Esophagus squamous epithelium (tissue), 5 donors: Measurements from ENCODE around the gene PCNT. TPM values are rescaled to one million over a fixed set of nuclear protein-coding genes. Genes with fewer than 3 reads are reported as not detected.
A peak's percentile ranks its signal among the peaks of the same experiment; 100 is the strongest.

Experiments used
- DNase-seq: peaks from one replicate; lab custom pipeline; 2025; lab: John Stamatoyannopoulos, UW
- H3K27ac ChIP-seq, 4 donors: fragments of 200-600 bp; sonication (generic); one replicate each; pipeline ENCODE4 v1.5.1; 2016 to 2019; ENCODE audit warnings: mild to moderate bottlenecking in 1 of 4
- H3K27me3 ChIP-seq, 4 donors: fragments of 200-600 bp; sonication (generic); 1 replicate in 3 of 4; 2 replicates in 1 of 4; pipeline versions ENCODE4 v1.5.1 to v1.6.0; 2017 to 2021; ENCODE audit warnings: antibody characterized with exemption in 1 of 4
- H3K36me3 ChIP-seq, 3 donors: fragments of 200-600 bp; sonication (generic); one replicate each; pipeline ENCODE4 v1.5.1; 2016 to 2019
- H3K4me1 ChIP-seq, 3 donors: fragments of 200-600 bp; sonication (generic); one replicate each; pipeline ENCODE4 v1.5.1; 2017 to 2019
- H3K4me3 ChIP-seq, 4 donors: fragments of 200-600 bp; sonication (generic); 1 replicate in 3 of 4; 2 replicates in 1 of 4; pipeline ENCODE4 v1.5.1; 2016 to 2019; ENCODE audit warnings: mild to moderate bottlenecking in 2 of 4, moderate library complexity in 1 of 4
- H3K9me3 ChIP-seq, 3 donors: fragments of 200-600 bp; sonication (generic); one replicate each; pipeline ENCODE4 v1.5.1; 2016 to 2019
- POLR2A ChIP-seq, 4 donors: fragments of 450-650 bp; IDR thresholded peaks; one replicate each; pipeline ENCODE4 v1.6.1; 2017; ENCODE audit warnings: antibody characterized with exemption in 4 of 4, mild to moderate bottlenecking in 4 of 4, moderate library complexity in 3 of 4
- WGBS, 2 donors: methylation state at CpG; one replicate each; pipeline ENCODE4 v1.1.5; 2018; 5-methylcytosine and 5-hydroxymethylcytosine counted together
- intact Hi-C: fragments of 100-400 bp; cut with DNase I; formaldehyde crosslinking; loops from one replicate; pipeline ENCODE4 v1.15.0; 2022
- total RNA-seq, 4 donors: library from RNA; depleted of rRNA; stranded (reverse); fragments of >200 nt; gene quantifications; one replicate each; pipeline ENCODE4 v1.1.0, GENCODE V29; 2016
- TF ChIP-seq, protein P1 (sequence below), 6 experiments: fragments of 450-650 bp in 4 of 6; fragments of 200-600 bp in 2 of 6; sonication (generic) in 2 of 6; IDR thresholded peaks; one replicate each; pipeline ENCODE4 v1.5.1; 2016 to 2019; ENCODE audit warnings: antibody characterized with exemption in 6 of 6, mild to moderate bottlenecking in 4 of 6, moderate library complexity in 4 of 6
- donor health status: DM: yes; HTN: yes; CAD: no.

Gene PCNT
- total RNA-seq, 4 donors from 2014 or later, result 26.8 to 38.7 (median 29.9) TPM

DNA sequence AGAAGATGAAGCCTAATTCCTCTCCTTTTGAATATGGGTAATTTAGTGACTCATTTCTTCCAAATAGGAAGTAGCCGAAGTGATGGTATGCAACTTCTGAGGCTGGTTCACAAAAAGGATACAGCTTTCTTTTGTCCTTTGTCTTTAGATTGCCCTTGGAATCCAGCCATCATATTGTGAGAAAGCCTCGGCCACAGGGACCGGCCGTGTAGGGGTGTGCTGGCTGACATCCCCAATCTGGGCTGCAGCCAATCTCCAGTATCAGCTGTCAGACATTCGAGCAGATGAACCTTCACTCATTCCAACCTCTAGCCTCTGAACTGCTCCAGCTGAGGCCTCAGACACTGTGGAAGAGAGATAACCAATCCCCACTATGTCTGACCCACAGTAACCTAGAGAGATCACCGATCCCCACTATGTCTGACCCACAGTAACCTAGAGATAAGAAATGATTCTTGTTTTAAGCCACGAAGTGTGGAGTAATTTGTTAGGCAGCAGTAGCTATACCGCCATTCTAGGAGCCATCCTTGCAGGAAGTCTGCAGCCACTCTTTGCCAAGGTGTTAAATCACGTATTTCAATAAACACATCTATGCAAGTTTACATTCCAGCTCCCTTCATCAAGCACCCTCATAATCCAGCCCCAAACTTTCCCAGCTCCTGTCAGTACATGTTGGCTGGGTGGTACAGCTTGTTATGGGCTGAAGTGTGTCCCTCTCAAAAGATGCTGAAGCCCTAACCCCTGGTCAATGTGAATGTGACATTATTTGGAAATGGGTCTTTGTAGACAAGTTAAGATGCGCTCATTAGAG lies 131.8 kb downstream of the PCNT start:
- Histone ChIP-seq H3K9me3 (no peaks in the 10 kb centered on the region), H3K36me3 (no peaks in the 10 kb centered on the region), H3K4me3 (no peak overlapping the region), H3K27me3 (no peaks in the 10 kb centered on the region), H3K27ac (peak overlapping the region; percentile 3 to 98 (median 30)), H3K4me1 (peaks cover 18 to 54% (median 36%) of the 10 kb centered on the region in 3 donors)
- intact Hi-C loops, result no loop called here
- TF ChIP-seq, protein P1, sequence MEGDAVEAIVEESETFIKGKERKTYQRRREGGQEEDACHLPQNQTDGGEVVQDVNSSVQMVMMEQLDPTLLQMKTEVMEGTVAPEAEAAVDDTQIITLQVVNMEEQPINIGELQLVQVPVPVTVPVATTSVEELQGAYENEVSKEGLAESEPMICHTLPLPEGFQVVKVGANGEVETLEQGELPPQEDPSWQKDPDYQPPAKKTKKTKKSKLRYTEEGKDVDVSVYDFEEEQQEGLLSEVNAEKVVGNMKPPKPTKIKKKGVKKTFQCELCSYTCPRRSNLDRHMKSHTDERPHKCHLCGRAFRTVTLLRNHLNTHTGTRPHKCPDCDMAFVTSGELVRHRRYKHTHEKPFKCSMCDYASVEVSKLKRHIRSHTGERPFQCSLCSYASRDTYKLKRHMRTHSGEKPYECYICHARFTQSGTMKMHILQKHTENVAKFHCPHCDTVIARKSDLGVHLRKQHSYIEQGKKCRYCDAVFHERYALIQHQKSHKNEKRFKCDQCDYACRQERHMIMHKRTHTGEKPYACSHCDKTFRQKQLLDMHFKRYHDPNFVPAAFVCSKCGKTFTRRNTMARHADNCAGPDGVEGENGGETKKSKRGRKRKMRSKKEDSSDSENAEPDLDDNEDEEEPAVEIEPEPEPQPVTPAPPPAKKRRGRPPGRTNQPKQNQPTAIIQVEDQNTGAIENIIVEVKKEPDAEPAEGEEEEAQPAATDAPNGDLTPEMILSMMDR (IDR thresholded peaks at IDR 0.05), result no peak
- TF ChIP-seq POLR2A (IDR thresholded peaks at IDR 0.05), result no peak
- WGBS, 2 donors, result 24 to 43% methylated on average over 9 of the region's 10 CpGs
- DNase-seq, result no peak

GRCh38 chr21:46456750-46457149 lies 132.8 kb downstream of the PCNT start:
- Histone ChIP-seq H3K27ac (peak overlapping the region; percentile 53 to 98 (median 96)), H3K4me1 (peaks cover 18 to 64% (median 36%) of the 10 kb centered on the region in 3 donors), H3K27me3 (no peaks in the 10 kb centered on the region), H3K36me3 (no peaks in the 10 kb centered on the region), H3K9me3 (no peaks in the 10 kb centered on the region), H3K4me3 (peak overlapping the region in 1 of 4 donors; percentile 99)
- intact Hi-C loops, result no loop called here
- TF ChIP-seq POLR2A (IDR thresholded peaks at IDR 0.05), result no peak
- TF ChIP-seq, protein P1 (IDR thresholded peaks at IDR 0.05), result no peak
- no peak for DNase-seq
- WGBS, 2 donors, result 49 to 72% methylated on average over 4 of the region's 4 CpGs

- Histone ChIP-seq H3K27ac (peak overlapping the region; percentile 95 to 98 (median 96)), H3K4me1 (peaks cover 18 to 74% (median 36%) of the 10 kb centered on the region in 3 donors), H3K4me3 (peak overlapping the region; percentile 69 to 100 (median 96)), H3K36me3 (no peaks in the 10 kb centered on the region), H3K9me3 (no peaks in the 10 kb centered on the region), H3K27me3 (no peaks in the 10 kb centered on the region)
- intact Hi-C loops, result no loop called here
- no peak for DNase-seq
- no peak for TF ChIP-seq POLR2A (IDR thresholded peaks at IDR 0.05)
- TF ChIP-seq, protein P1 (IDR thresholded peaks at IDR 0.05), result no peak
- WGBS, 2 donors, result 2% methylated on average over 4 to 22 of the region's 30 CpGs
These were observed 133.9 kb downstream of the PCNT start for GRCh38 chr21:46457801-46458314.

- intact Hi-C loops, result no loop called here
- no CpG with 5 or more reads among the region's 91 CpGs for WGBS, 2 donors
- peak; percentile 61 for DNase-seq
- H3K27ac ChIP-seq, result peak within 1 kb of the TSS; percentile 95 to 98 (median 96)
- no peaks in the 10 kb centered on the region for H3K27me3 ChIP-seq
- H3K4me1 ChIP-seq, result peaks cover 18 to 74% (median 36%) of the 10 kb centered on the region in 3 donors
- no peaks in the 10 kb centered on the region for H3K9me3 ChIP-seq
- peak within 1 kb of the TSS; percentile 69 to 100 (median 96) for H3K4me3 ChIP-seq
- TF ChIP-seq, protein P1 (IDR thresholded peaks at IDR 0.05), result peak in 2 of 6 experiments; percentile 5 to 18
- TF ChIP-seq POLR2A (IDR thresholded peaks at IDR 0.05), result peak in 3 of 4 donors; percentile 86 to 94 (median 87)
- peaks cover 0 to 1% (median 0%) of the 10 kb centered on the region in 3 donors for H3K36me3 ChIP-seq
These were observed 134.5 kb downstream of the PCNT start, which contains the start of gene DIP2A for GRCh38 chr21:46458315-46459023. Gene DIP2A (plus strand): TSS chr21:46458891. CDS start chr21:46459132, 241 bp downstream.
